GM13977 (cell line): Measurements from ENCODE around the gene GRAMD1A.

Experiments used
- DNase-seq: peaks from one replicate; pipeline ENCODE4 v3.0.0; 2012; ENCODE audit warnings: low spot score
- in situ Hi-C: fragments of 300-500 bp; cut with MboI; formaldehyde crosslinking; loops from one replicate; pipeline ENCODE4 v1.12.0; 2022; ENCODE audit warnings: low sequenced_read_pairs, low pct_unique_long_range_greater_than_20kb, mixed read lengths, inconsistent platforms; ENCODE audit not compliant: unreplicated experiment
- TF ChIP-seq, protein P1 (sequence below): IDR thresholded peaks from 2 replicates; pipeline ENCODE4 v1.5.1; 2012; ENCODE audit warnings: mild to moderate bottlenecking, control low read depth; ENCODE audit not compliant: insufficient read depth; ENCODE audit errors: extremely low read depth, missing control alignments

Gene GRAMD1A

DNA sequence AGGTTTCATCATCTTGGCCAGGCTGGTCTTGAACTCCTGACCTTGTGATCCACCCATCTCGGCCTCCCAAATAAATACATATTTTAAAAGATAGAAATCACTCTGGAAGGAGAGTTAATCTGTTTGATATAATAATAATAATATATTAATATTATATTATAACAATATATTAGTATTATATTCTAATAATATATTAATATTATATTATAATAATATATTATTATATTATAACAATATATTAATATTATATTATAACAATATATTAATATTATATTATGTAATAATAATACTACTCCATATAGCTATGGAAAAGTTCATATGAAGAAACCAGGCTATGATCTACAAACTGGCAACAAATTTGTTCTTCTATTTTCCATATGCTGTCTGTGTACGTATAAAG lies 58.2 kb downstream of the GRAMD1A start:
- TF ChIP-seq, protein P1, sequence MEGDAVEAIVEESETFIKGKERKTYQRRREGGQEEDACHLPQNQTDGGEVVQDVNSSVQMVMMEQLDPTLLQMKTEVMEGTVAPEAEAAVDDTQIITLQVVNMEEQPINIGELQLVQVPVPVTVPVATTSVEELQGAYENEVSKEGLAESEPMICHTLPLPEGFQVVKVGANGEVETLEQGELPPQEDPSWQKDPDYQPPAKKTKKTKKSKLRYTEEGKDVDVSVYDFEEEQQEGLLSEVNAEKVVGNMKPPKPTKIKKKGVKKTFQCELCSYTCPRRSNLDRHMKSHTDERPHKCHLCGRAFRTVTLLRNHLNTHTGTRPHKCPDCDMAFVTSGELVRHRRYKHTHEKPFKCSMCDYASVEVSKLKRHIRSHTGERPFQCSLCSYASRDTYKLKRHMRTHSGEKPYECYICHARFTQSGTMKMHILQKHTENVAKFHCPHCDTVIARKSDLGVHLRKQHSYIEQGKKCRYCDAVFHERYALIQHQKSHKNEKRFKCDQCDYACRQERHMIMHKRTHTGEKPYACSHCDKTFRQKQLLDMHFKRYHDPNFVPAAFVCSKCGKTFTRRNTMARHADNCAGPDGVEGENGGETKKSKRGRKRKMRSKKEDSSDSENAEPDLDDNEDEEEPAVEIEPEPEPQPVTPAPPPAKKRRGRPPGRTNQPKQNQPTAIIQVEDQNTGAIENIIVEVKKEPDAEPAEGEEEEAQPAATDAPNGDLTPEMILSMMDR = no peak
- no peak for DNase-seq
- in situ Hi-C loops = no loop called here

DNA sequence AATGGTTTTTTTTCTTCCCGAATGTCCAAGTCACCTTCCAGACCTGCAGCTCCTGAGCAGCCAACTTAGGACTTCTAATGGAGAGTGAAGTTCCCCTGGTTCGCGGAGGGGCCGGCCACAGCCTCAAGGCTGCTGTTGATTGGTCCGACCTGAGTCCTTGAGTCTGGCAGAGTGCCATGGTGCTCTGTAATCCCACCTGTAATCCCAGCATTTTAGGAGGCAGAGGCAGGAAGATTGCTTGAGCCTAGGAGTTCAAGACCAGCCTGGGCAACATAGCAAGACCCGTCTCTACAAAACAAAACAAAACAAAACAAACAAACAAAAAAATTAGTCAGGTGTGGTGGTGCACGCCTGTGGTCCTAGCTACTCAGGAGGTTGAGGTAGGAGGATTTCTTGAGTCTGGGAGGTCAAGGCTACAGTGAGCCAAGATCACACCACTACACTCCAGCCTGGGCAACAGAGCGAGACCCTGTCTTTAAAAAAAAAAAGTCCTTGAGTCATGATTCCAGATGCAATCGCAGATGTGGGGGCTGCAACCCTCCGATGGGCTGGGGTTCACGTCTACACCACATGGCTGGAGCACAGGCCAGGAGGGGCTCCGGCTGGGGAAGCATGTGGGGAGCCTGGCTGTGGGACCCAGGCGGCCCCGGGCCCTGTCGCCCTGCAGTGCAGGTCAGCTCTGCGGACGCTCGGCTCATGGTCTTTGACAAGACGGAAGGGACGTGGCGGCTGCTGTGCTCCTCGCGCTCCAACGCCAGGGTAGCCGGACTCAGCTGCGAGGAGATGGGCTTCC lies 59.1 kb downstream of the GRAMD1A start:
- in situ Hi-C loops = no loop called here
- no peak for DNase-seq

DNA sequence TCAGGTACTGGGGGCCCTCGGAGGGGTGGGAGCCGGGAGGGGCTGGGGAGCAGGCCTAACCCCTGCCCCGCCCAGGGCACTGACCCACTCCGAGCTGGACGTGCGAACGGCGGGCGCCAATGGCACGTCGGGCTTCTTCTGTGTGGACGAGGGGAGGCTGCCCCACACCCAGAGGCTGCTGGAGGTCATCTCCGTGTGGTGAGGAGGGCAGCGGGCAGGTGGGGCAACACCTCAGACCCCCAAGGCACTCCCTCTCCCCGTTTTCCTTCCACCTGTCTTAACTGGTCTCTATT lies 59.6 kb downstream of the GRAMD1A start:
- in situ Hi-C loops = no loop called here
- TF ChIP-seq, protein P1 = no peak
- no peak for DNase-seq

More for the DNA sequence above, 59.1 kb downstream of the GRAMD1A start:
- TF ChIP-seq, protein P1 = no peak

DNA sequence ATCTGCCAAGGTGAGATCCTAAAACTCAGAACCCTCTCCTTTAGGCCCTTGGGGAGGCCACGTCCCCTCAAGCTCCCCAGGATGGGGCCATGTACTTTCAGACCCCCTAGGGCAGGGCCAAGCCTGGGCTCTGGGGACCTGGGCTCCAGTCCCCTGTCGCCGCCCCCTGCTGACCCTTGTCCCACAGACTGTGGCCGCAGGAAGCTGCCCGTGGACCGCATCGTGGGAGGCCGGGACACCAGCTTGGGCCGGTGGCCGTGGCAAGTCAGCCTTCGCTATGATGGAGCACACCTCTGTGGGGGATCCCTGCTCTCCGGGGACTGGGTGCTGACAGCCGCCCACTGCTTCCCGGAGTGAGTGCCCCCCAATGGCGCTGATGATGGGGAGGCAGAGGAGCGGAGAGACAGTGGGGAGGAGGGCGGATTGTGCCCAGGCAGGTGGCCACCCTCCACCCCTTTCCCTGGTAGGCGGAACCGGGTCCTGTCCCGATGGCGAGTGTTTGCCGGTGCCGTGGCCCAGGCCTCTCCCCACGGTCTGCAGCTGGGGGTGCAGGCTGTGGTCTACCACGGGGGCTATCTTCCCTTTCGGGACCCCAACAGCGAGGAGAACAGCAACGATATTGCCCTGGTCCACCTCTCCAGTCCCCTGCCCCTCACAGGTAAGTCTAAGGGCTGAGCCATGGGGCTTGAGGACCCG lies 60.2 kb downstream of the GRAMD1A start:
- in situ Hi-C loops = no loop called here
- TF ChIP-seq, protein P1 = no peak
- DNase-seq = no peak

DNA sequence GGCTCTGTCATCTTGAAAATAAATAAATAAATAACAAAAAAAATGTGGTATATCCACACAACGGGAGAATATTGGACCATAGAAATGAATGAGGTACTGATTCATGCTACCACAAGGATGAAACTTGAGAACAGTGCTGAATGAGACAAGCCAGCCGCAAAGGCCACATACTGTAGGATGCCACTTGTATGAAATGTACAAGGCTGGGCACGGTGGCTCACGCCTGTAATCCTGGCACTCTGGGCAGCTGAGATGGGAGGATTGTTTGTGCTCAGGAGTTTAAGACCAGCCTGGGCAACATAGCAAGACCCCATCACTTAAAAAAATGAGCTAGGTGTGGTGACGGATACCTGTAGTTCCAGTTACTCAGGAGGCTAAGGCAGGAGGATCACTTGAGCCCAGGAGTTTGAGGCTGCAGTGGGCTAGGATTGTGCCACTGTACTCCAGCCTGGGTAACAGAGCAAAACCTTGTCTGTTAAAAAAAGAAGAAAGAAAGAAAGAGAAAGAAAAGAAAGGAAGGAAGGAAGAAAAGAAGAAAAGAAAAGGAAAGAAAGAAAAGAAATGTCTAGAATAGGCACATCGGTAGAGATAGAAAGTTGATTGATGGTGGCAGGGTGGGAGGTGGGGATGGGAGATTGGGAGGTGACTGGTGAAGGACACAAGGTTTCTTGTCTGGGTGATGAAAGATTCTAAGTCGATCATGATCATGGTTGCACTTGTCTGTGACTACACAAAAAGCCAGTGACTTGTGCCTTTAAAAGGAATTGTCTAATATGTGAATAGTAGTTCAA lies 61.7 kb downstream of the GRAMD1A start:
- TF ChIP-seq, protein P1 = no peak
- in situ Hi-C loops = no loop called here
- no peak for DNase-seq

DNA sequence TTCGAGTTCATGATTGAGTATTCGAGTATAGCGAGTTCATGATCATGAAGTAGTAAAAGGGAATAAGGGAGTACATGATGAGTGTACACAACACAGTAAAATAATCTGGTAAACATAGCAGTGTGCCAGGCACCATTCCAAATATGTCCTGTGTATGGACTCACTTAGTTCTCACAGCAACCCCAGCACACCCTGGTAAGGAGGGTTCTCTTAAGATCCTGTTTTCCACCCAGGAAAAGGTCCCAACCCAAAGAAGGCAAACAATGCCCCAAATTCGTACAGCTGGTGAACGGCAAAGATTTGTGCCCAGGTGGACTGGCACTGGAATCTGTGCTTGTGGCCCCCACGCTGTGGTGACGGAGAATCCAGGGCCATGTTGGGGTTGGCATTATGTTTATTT lies 62.8 kb downstream of the GRAMD1A start:
- in situ Hi-C loops = no loop called here
- TF ChIP-seq, protein P1 = no peak
- no peak for DNase-seq
